B cell (primary cell): Measurements from ENCODE around the gene TCEAL8.

ENCODE experiments used
- EZH2 ChIP-seq: IDR thresholded peaks from 2 replicates; pipeline ENCODE4 v1.6.1; 2012; ENCODE audit warnings: borderline replicate concordance, low read depth, mild to moderate bottlenecking, moderate library complexity, low read length; ENCODE audit not compliant: insufficient read depth, poor library complexity, severe bottlenecking
- TF ChIP-seq, protein P1 (sequence below): fragments of 200-600 bp; IDR thresholded peaks from one replicate; pipeline ENCODE4 v1.8.0; 2022; ENCODE audit warnings: antibody characterized with exemption, mild to moderate bottlenecking

DNA sequence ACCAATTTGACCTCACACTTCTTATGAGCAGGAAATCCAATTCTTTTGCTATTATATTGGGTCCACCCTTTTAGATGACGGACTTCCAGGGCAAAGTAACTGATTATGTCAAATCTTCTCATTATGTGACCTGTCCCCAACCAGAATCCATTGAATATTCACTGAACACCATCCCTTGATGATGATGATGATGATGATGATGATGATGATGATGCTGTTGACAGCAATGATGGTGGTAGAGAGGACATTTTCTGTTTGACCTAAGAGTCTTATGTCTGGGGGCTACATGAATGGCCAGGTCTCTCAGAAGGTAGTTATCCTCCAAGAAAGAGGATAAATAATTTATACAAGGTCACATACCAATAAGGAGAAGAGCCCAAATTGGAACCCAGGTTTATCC, 5.2 kb downstream of the TCEAL8 start:
- TF ChIP-seq, protein P1, sequence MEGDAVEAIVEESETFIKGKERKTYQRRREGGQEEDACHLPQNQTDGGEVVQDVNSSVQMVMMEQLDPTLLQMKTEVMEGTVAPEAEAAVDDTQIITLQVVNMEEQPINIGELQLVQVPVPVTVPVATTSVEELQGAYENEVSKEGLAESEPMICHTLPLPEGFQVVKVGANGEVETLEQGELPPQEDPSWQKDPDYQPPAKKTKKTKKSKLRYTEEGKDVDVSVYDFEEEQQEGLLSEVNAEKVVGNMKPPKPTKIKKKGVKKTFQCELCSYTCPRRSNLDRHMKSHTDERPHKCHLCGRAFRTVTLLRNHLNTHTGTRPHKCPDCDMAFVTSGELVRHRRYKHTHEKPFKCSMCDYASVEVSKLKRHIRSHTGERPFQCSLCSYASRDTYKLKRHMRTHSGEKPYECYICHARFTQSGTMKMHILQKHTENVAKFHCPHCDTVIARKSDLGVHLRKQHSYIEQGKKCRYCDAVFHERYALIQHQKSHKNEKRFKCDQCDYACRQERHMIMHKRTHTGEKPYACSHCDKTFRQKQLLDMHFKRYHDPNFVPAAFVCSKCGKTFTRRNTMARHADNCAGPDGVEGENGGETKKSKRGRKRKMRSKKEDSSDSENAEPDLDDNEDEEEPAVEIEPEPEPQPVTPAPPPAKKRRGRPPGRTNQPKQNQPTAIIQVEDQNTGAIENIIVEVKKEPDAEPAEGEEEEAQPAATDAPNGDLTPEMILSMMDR = no peak
- no peak for TF ChIP-seq EZH2
